Natural killer cell (primary cell): Measurements from ENCODE around the gene CHST8. TPM values are rescaled to one million over a fixed set of nuclear protein-coding genes. Genes with fewer than 3 reads are reported as not detected.

Experiments
- ATAC-seq, 3 donors: fragments of 150-1000 bp in 2 of 3; fragments of 200-7000 bp in 1 of 3; cut with Tn5 transposase; 1 replicate in 1 of 3; 2 replicates in 2 of 3; pipeline ENCODE4 v1.10.0; 2021; ENCODE audit warnings: mild to moderate bottlenecking in 2 of 3, moderate library complexity in 2 of 3
- DNase-seq, 2 donors: peaks; one replicate each; pipeline versions ENCODE4 v3.0.0 to v3.0.0-alpha.2; 2013 to 2021; ENCODE audit warnings: mixed read lengths in 1 of 2
- H3K27ac ChIP-seq: one replicate; pipeline ENCODE4 v1.5.1; 2013; ENCODE audit warnings: mild to moderate bottlenecking, low read length
- H3K27me3 ChIP-seq: one replicate; pipeline ENCODE4 v1.6.1; 2013; ENCODE audit warnings: low read length; ENCODE audit not compliant: control insufficient read depth, insufficient read depth
- H3K36me3 ChIP-seq: one replicate; pipeline ENCODE4 v1.6.1; 2013; ENCODE audit warnings: low read length; ENCODE audit not compliant: control insufficient read depth, insufficient read depth
- H3K4me1 ChIP-seq: one replicate; pipeline ENCODE4 v1.6.1; 2013; ENCODE audit warnings: low read length; ENCODE audit not compliant: control insufficient read depth, insufficient read depth
- H3K4me3 ChIP-seq: one replicate; pipeline ENCODE4 v1.5.1; 2013; ENCODE audit warnings: low read length
- H3K9me3 ChIP-seq: one replicate; pipeline ENCODE4 v1.6.1; 2013; ENCODE audit warnings: low read length; ENCODE audit not compliant: control insufficient read depth, insufficient read depth
- H3K27ac Mint-ChIP-seq, 2 donors: one replicate each; pipeline ENCODE4 v1.8.0; 2022; ENCODE audit warnings: mild to moderate bottlenecking in 2 of 2, mixed read lengths in 2 of 2, moderate library complexity in 1 of 2
- H3K27me3 Mint-ChIP-seq, 2 donors: one replicate each; pipeline ENCODE4 v1.8.0; 2022; ENCODE audit warnings: low read depth in 2 of 2, mixed read lengths in 2 of 2
- H3K36me3 Mint-ChIP-seq: one replicate; pipeline ENCODE4 v1.8.0; 2022; ENCODE audit warnings: mixed read lengths
- H3K4me1 Mint-ChIP-seq, 2 donors: one replicate each; pipeline ENCODE4 v1.8.0; 2022; ENCODE audit warnings: mixed read lengths in 2 of 2
- H3K4me3 Mint-ChIP-seq: one replicate; pipeline ENCODE4 v1.8.0; 2022; ENCODE audit warnings: mild to moderate bottlenecking, moderate library complexity, mixed read lengths
- H3K9me3 Mint-ChIP-seq, 2 donors: one replicate each; pipeline ENCODE4 v1.8.0; 2022; ENCODE audit warnings: mixed read lengths in 2 of 2
- WGBS: methylation state at CpG from one replicate; pipeline ENCODE4 v1.1.7; 2013; ENCODE audit warnings: missing lambda C conversion rate; ENCODE audit not compliant: insufficient coverage; 5-methylcytosine and 5-hydroxymethylcytosine counted together
- intact Hi-C: fragments of 100-400 bp; cut with micrococcal nuclease; formaldehyde crosslinking; loops from one replicate; pipeline ENCODE4 v1.14.2; 2022
- total RNA-seq, 4 donors: library from RNA; stranded (reverse); fragments of 120-200 nt in 1 of 4; gene quantifications; one replicate each; pipeline versions ENCODE4 v1.2.3 to v1.2.4, GENCODE V29; 2013 to 2022
- TF ChIP-seq, protein P1 (sequence below): fragments of 200-600 bp; IDR thresholded peaks from one replicate; pipeline ENCODE4 v1.8.0; 2022; ENCODE audit warnings: antibody characterized with exemption

CHST8 gene
- total RNA-seq, 3 donors from 2014 or later (not counting 1 experiment from before 2014, with no cell fraction given): not detected

DNA sequence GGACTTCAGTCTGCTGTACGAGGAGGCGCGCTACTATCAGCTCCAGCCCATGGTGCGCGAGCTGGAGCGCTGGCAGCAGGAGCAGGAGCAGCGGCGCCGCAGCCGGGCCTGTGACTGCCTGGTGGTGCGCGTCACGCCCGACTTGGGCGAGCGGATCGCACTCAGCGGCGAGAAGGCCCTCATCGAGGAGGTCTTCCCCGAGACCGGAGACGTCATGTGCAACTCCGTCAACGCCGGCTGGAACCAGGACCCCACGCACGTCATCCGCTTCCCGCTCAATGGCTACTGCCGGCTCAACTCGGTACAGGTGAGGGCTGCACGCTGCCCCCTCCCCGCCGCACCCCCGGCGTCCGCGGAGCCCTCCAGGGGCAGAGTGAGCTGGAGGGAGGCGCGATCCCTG, 189.5 kb downstream of the CHST8 start:
- H3K9me3 ChIP-seq: no peaks in the 10 kb centered on the region
- no peak overlapping the region for H3K4me3 ChIP-seq
- Mint-ChIP-seq H3K4me1 (peaks cover 0 to 3% of the 10 kb centered on the region in 2 donors), H3K27ac (no peak overlapping the region), H3K4me3 (no peak overlapping the region), H3K27me3 (no peaks in the 10 kb centered on the region), H3K36me3 (no peaks in the 10 kb centered on the region), H3K9me3 (no peaks in the 10 kb centered on the region)
- ATAC-seq: no peak
- WGBS: 96% methylated on average over 41 of the region's 41 CpGs
- peaks cover 3% of the 10 kb centered on the region for H3K4me1 ChIP-seq
- intact Hi-C loops: no loop called here
- H3K27ac ChIP-seq: no peak overlapping the region
- H3K27me3 ChIP-seq: no peaks in the 10 kb centered on the region
- TF ChIP-seq, protein P1, sequence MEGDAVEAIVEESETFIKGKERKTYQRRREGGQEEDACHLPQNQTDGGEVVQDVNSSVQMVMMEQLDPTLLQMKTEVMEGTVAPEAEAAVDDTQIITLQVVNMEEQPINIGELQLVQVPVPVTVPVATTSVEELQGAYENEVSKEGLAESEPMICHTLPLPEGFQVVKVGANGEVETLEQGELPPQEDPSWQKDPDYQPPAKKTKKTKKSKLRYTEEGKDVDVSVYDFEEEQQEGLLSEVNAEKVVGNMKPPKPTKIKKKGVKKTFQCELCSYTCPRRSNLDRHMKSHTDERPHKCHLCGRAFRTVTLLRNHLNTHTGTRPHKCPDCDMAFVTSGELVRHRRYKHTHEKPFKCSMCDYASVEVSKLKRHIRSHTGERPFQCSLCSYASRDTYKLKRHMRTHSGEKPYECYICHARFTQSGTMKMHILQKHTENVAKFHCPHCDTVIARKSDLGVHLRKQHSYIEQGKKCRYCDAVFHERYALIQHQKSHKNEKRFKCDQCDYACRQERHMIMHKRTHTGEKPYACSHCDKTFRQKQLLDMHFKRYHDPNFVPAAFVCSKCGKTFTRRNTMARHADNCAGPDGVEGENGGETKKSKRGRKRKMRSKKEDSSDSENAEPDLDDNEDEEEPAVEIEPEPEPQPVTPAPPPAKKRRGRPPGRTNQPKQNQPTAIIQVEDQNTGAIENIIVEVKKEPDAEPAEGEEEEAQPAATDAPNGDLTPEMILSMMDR: no peak
- H3K36me3 ChIP-seq: no peaks in the 10 kb centered on the region
- no peak for DNase-seq

DNA sequence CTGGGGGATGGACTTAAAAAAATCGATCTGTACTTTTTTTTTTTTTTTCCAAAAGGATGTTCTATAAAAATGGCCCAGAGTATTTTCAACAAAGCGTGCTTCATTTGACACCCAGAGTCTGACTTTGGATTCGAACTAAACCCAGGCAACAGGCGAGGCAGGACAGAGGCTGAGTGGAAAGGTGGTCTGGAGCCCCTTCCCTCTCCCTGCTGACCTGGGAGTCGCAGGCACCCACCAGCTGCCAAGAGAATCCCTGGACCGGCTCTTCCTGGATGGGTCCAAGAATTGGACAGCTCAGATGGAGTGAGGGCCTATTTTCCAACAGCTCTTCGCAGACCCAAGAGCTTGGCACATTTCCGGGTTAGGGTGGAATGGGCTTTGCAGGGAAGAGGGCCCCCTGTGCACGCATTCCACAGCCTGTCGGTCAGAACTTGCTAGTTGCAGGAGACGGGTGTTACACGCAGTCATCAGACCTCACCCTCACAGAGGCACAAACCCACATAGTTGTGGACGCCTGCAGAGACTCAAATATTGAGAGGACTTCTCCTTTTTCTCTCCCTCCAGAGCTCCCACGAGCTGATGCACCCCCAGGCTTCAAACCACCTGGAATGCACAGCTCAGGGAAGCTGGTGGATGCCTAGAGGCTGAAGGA, 190.1 kb downstream of the CHST8 start:
- peaks cover 1% of the 10 kb centered on the region for H3K4me1 ChIP-seq
- no peaks in the 10 kb centered on the region for H3K27me3 ChIP-seq
- H3K4me1 Mint-ChIP-seq: no peaks in the 10 kb centered on the region
- no peaks in the 10 kb centered on the region for H3K36me3 ChIP-seq
- TF ChIP-seq, protein P1: no peak
- no peak overlapping the region for H3K4me3 Mint-ChIP-seq
- intact Hi-C loops: no loop called here
- no peak overlapping the region for H3K27ac Mint-ChIP-seq
- H3K36me3 Mint-ChIP-seq: no peaks in the 10 kb centered on the region
- H3K27me3 Mint-ChIP-seq: no peaks in the 10 kb centered on the region
- H3K9me3 ChIP-seq: no peaks in the 10 kb centered on the region
- no peak overlapping the region for H3K4me3 ChIP-seq
- ATAC-seq (no peak), DNase-seq (no peak)
- H3K9me3 Mint-ChIP-seq: no peaks in the 10 kb centered on the region
- no peak overlapping the region for H3K27ac ChIP-seq
- WGBS: 83% methylated on average over 14 of the region's 14 CpGs

DNA sequence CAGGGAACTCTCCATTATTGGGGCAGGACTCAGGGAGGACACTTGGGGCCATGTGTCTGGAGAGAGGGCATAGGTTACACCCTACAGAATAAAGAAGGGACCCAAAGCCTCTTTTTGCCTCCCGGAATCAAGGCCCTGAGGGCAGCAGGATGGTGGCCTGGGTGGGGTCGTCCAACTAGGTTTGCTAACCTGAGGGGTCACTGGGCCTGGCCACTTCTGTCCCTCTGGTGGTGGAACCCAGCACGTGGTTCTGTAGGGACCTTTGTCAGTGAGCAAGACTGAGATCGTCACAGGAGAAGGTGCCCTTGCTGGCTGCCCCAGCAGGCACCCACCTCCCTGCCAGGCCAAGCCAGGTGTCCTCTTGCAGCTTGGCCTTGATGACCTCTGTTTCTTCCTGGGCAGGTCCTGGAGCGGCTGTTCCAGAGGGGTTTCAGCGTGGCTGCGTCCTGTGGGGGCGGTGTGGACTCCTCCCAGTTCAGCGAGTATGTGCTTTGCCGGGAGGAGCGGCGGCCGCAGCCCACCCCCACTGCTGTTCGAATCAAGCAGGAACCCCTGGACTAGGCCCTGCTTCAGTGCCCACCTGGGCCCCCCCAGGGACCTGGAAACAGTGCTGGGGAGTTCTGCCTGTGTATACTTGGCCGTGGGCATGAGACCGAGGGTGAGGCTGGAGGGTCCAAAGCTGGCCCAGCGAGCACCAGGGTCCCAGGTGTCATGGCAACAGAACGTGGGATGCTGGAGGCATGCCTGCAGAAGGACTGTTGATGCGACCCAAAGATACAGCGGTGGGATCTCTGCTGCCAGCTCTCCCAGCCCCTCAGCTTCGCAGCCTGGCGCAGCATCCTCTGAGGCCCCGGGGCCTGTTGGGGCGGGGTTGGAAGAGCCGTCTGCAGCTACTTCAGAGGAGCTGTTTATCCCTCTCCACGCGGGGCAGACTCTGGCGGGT, 190.9 kb downstream of the CHST8 start:
- Histone ChIP-seq H3K27me3 (no peaks in the 10 kb centered on the region), H3K36me3 (no peaks in the 10 kb centered on the region), H3K27ac (no peak overlapping the region), H3K4me3 (no peak overlapping the region), H3K9me3 (no peaks in the 10 kb centered on the region), H3K4me1 (peaks cover 6% of the 10 kb centered on the region)
- Mint-ChIP-seq H3K9me3 (no peaks in the 10 kb centered on the region), H3K4me3 (no peak overlapping the region), H3K36me3 (no peaks in the 10 kb centered on the region), H3K27ac (no peak overlapping the region), H3K4me1 (no peaks in the 10 kb centered on the region), H3K27me3 (no peaks in the 10 kb centered on the region)
- 92% methylated on average over 28 of the region's 28 CpGs for WGBS
- no peak for ATAC-seq
- intact Hi-C loops: no loop called here
- TF ChIP-seq, protein P1: no peak
- DNase-seq: no peak
